ENCODE measurements around the gene TEX53.

The TEX53 gene

DNA sequence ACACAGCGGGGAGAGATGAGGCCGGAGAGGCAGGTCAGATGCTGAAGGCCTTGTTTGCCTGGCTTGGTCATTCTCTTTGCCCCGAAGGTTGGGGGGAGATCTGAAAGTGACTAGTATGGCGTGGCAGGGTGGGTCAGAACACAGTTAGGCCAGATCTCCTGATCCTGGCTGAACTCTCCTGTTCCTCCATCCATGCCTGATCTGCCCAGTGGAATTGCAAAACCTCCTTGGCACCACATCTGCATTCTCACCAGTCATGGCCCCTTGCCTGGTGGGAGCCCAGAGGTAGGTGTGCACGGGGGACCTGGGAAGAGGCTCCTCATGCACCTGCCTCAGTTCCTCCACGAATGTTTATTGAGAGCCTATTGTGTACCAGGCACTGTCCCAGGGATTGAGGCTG lies 23.2 kb downstream of the TEX53 start:
- Histone ChIP-seq H3K9me3 (ENCODE audit: control insufficient read depth, insufficient read depth, low read length) (no peaks in the 10 kb centered on the region), H3K27ac (ENCODE audit: low read depth, low read length) (no peak overlapping the region), H3K9me2 (replicated peaks; ENCODE audit: control insufficient read depth, low read length) (no peaks in the 10 kb centered on the region), H3K27me3 (ENCODE audit: control insufficient read depth, low read length) (no peaks in the 10 kb centered on the region), H3K4me3 (ENCODE audit: low read length) (no peak overlapping the region), H3K36me3 (ENCODE audit: control insufficient read depth, low read length) (peaks cover 57% of the 10 kb centered on the region), H3F3A (ENCODE audit: control insufficient read depth, insufficient read depth) (no peaks in the 10 kb centered on the region), H3K4me2 (ENCODE audit: low read length) (no peak overlapping the region), H3K79me2 (ENCODE audit: control insufficient read depth, low read length) (no peaks in the 10 kb centered on the region), H3K4me1 (ENCODE audit: control insufficient read depth, low read length) (no peaks in the 10 kb centered on the region), H4K20me1 (ENCODE audit: control insufficient read depth, insufficient read depth, low read depth, low read length) (no peaks in the 10 kb centered on the region)
- TF ChIP-seq EZH2phosphoT487 (IDR thresholded peaks at IDR 0.05; ENCODE audit: borderline replicate concordance, low read length) (no peak), CTCF (IDR thresholded peaks at IDR 0.05; ENCODE audit: low read depth, low read length, poor library complexity, severe bottlenecking) (no peak)

GRCh38 chr9:114633438-114634089 lies 24.0 kb downstream of the TEX53 start:
- no peak for TF ChIP-seq EZH2phosphoT487 (IDR thresholded peaks at IDR 0.05; ENCODE audit: borderline replicate concordance, low read length)
- no peak for TF ChIP-seq CTCF (IDR thresholded peaks at IDR 0.05; ENCODE audit: low read depth, low read length, poor library complexity, severe bottlenecking)
- Histone ChIP-seq H3K9me3 (ENCODE audit: control insufficient read depth, insufficient read depth, low read length) (no peaks in the 10 kb centered on the region), H3K79me2 (ENCODE audit: control insufficient read depth, low read length) (no peaks in the 10 kb centered on the region), H4K20me1 (ENCODE audit: control insufficient read depth, insufficient read depth, low read depth, low read length) (no peaks in the 10 kb centered on the region), H3K27ac (ENCODE audit: low read depth, low read length) (no peak overlapping the region), H3K9me2 (replicated peaks; ENCODE audit: control insufficient read depth, low read length) (no peaks in the 10 kb centered on the region), H3K4me1 (ENCODE audit: control insufficient read depth, low read length) (no peaks in the 10 kb centered on the region), H3K27me3 (ENCODE audit: control insufficient read depth, low read length) (no peaks in the 10 kb centered on the region), H3K4me2 (ENCODE audit: low read length) (no peak overlapping the region), H3F3A (ENCODE audit: control insufficient read depth, insufficient read depth) (no peaks in the 10 kb centered on the region), H3K36me3 (ENCODE audit: control insufficient read depth, low read length) (peaks cover 63% of the 10 kb centered on the region), H3K4me3 (ENCODE audit: low read length) (no peak overlapping the region)

GRCh38 chr9:114631166-114631565 lies 26.4 kb downstream of the TEX53 start:
- H3K9me3 ChIP-seq (ENCODE audit: control insufficient read depth, insufficient read depth, low read length), result no peaks in the 10 kb centered on the region
- H3F3A ChIP-seq (ENCODE audit: control insufficient read depth, insufficient read depth), result no peaks in the 10 kb centered on the region
- no peaks in the 10 kb centered on the region for H3K79me2 ChIP-seq (ENCODE audit: control insufficient read depth, low read length)
- H4K20me1 ChIP-seq (ENCODE audit: control insufficient read depth, insufficient read depth, low read depth, low read length), result no peaks in the 10 kb centered on the region
- no peaks in the 10 kb centered on the region for H3K9me2 ChIP-seq (replicated peaks; ENCODE audit: control insufficient read depth, low read length)
- peaks cover 67% of the 10 kb centered on the region for H3K36me3 ChIP-seq (ENCODE audit: control insufficient read depth, low read length)
- H3K27ac ChIP-seq (ENCODE audit: low read depth, low read length), result no peak overlapping the region
- TF ChIP-seq CTCF (IDR thresholded peaks at IDR 0.05; ENCODE audit: low read depth, low read length, poor library complexity, severe bottlenecking) (no peak), EZH2phosphoT487 (IDR thresholded peaks at IDR 0.05; ENCODE audit: borderline replicate concordance, low read length) (no peak)
- no peaks in the 10 kb centered on the region for H3K4me1 ChIP-seq (ENCODE audit: control insufficient read depth, low read length)
- H3K27me3 ChIP-seq (ENCODE audit: control insufficient read depth, low read length), result no peaks in the 10 kb centered on the region
- no peak overlapping the region for H3K4me2 ChIP-seq (ENCODE audit: low read length)
- H3K4me3 ChIP-seq (ENCODE audit: low read length), result no peak overlapping the region
